ENCODE results near the gene CHORDC1. TPM values are rescaled to one million over a fixed set of nuclear protein-coding genes. Genes with fewer than 3 reads are reported as not detected.

Gene CHORDC1
- 12.1 and 14.0 TPM in 2 replicates for polyA plus RNA-seq (2012; rRNA removed)
- polyA plus RNA-seq (2012; cell fraction: cytosol; rRNA removed) = 16.1 and 18.2 TPM in 2 replicates
- 13.4 and 19.8 TPM in 2 replicates for polyA plus RNA-seq (2012; cell fraction: nucleus; rRNA removed)

DNA sequence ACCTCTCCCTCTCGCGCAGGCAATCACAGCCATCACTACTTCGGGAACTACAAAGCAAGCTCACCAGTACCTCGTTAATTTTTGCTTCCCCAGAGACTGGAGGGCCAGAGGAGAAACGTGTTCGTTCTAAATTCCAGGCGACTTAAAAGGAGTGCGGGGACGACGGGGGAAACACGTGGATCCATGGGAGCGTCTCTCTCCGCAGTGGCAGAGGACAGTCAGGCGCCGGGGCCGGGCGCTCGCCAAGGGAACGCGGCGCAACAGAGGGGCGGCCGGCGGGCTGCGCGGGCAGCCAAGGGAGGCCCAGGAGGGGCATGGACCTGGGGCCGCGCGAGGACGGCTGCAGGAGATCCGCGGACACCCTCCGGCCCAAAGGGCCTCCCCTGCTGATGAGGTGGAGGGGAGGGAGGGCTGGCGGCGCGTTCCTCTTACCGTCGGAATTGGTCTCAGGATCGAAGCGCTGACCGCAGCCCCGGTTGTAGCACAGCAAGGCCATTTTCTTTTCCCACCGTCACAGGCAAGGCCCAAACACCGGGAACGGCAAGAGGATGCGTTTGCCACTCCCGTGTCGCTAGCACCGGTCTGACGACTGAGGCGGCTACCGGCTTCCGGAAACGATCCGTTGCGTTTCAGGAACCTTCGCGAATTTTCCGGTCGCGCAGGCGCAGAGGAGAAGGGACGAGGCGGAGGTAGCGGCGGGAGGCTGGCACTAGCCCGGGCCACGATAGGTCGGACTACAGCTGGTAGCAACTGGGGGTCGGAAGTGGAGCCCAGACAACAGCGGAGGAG, at the start of gene CHORDC1:
Gene CHORDC1, minus strand, starts transcription at position 591 of the 789 bp plus-strand sequence. Its CDS starts 95 bp downstream, at position 496.
- ChIA-PET POLR2A (no interaction called here), CTCF (interaction anchor here (1.3 to 7.4 kb wide), 2 partner anchors 14 to 18 kb away, joined by 3 to 47 read pairs; no protein-coding TSS in a partner anchor)
- Histone ChIP-seq H4K20me1 (ENCODE audit: insufficient read depth) (peaks cover 40% of the 10 kb centered on the region), H3K4me1 (ENCODE audit: control insufficient read depth in 1 of 2, insufficient read depth in 2 of 2, low read depth in 1 of 2, low read length in 1 of 2) (peaks cover 5 to 9% of the 10 kb centered on the region in 2 experiments; a peak in 3 of 4 replicates), H3K79me2 (ENCODE audit: insufficient read depth) (peaks cover 57% of the 10 kb centered on the region), H3K4me3 (ENCODE audit: low read depth in 2 of 2, low read length in 1 of 2) (peak within 1 kb of the TSS; percentile 81 to 96), H3K9ac (peak within 1 kb of the TSS; percentile 83), H3K9me2 (no peaks in the 10 kb centered on the region), H3K27me3 (ENCODE audit: insufficient read depth) (no peaks in the 10 kb centered on the region), H3K36me3 (replicated peaks in 1 of 2; ENCODE audit: control insufficient read depth in 1 of 2, insufficient read depth in 2 of 2, low read length in 1 of 2) (no peaks in the 10 kb centered on the region), H3K4me2 (peak within 1 kb of the TSS; percentile 82), H3K9me3 (no peaks in the 10 kb centered on the region), H3K27ac (ENCODE audit: low read depth in 2 of 2, low read length in 1 of 2) (peak within 1 kb of the TSS; percentile 84 to 85), H2AFZ (ENCODE audit: low read depth) (peak within 1 kb of the TSS; percentile 98), H3F3A (replicated peaks; ENCODE audit: insufficient read depth) (peaks cover 3% of the 10 kb centered on the region)
- peak; percentile 91 for DNase-seq
- WGBS (ENCODE audit: low lambda C conversion rate) = under 1% methylated on average over 27 of the region's 71 CpGs
- peak; percentile 82 for TF ChIP-seq ELF1 (IDR thresholded peaks at IDR 0.05)
- TF ChIP-seq, protein P1, sequence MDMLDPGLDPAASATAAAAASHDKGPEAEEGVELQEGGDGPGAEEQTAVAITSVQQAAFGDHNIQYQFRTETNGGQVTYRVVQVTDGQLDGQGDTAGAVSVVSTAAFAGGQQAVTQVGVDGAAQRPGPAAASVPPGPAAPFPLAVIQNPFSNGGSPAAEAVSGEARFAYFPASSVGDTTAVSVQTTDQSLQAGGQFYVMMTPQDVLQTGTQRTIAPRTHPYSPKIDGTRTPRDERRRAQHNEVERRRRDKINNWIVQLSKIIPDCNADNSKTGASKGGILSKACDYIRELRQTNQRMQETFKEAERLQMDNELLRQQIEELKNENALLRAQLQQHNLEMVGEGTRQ (IDR thresholded peaks at IDR 0.05; ENCODE audit: borderline replicate concordance, low read depth, low read length) = no peak
- TF ChIP-seq, protein P2, sequence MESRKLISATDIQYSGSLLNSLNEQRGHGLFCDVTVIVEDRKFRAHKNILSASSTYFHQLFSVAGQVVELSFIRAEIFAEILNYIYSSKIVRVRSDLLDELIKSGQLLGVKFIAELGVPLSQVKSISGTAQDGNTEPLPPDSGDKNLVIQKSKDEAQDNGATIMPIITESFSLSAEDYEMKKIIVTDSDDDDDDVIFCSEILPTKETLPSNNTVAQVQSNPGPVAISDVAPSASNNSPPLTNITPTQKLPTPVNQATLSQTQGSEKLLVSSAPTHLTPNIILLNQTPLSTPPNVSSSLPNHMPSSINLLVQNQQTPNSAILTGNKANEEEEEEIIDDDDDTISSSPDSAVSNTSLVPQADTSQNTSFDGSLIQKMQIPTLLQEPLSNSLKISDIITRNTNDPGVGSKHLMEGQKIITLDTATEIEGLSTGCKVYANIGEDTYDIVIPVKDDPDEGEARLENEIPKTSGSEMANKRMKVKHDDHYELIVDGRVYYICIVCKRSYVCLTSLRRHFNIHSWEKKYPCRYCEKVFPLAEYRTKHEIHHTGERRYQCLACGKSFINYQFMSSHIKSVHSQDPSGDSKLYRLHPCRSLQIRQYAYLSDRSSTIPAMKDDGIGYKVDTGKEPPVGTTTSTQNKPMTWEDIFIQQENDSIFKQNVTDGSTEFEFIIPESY (IDR thresholded peaks at IDR 0.05; ENCODE audit: borderline replicate concordance, low read depth) = 0 out of 2 replicates have a peak, but pooled peaks have one; percentile 17
- peak; percentile 92 for TF ChIP-seq NRF1 (IDR thresholded peaks at IDR 0.05; ENCODE audit: low read depth, low read length)
- TF ChIP-seq GATA2 (CRISPR knock-in tag; IDR thresholded peaks at IDR 0.05) = no peak
- no peak for TF ChIP-seq JUND (IDR thresholded peaks at IDR 0.05)
- no peak for TF ChIP-seq SIN3A (IDR thresholded peaks at IDR 0.05; ENCODE audit: borderline replicate concordance, low read depth, low read length)
- TF ChIP-seq, protein P3, sequence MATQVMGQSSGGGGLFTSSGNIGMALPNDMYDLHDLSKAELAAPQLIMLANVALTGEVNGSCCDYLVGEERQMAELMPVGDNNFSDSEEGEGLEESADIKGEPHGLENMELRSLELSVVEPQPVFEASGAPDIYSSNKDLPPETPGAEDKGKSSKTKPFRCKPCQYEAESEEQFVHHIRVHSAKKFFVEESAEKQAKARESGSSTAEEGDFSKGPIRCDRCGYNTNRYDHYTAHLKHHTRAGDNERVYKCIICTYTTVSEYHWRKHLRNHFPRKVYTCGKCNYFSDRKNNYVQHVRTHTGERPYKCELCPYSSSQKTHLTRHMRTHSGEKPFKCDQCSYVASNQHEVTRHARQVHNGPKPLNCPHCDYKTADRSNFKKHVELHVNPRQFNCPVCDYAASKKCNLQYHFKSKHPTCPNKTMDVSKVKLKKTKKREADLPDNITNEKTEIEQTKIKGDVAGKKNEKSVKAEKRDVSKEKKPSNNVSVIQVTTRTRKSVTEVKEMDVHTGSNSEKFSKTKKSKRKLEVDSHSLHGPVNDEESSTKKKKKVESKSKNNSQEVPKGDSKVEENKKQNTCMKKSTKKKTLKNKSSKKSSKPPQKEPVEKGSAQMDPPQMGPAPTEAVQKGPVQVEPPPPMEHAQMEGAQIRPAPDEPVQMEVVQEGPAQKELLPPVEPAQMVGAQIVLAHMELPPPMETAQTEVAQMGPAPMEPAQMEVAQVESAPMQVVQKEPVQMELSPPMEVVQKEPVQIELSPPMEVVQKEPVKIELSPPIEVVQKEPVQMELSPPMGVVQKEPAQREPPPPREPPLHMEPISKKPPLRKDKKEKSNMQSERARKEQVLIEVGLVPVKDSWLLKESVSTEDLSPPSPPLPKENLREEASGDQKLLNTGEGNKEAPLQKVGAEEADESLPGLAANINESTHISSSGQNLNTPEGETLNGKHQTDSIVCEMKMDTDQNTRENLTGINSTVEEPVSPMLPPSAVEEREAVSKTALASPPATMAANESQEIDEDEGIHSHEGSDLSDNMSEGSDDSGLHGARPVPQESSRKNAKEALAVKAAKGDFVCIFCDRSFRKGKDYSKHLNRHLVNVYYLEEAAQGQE (IDR thresholded peaks at IDR 0.05; ENCODE audit: low read depth, low read length) = no peak
- no peak for TF ChIP-seq FOSL2 (IDR thresholded peaks at IDR 0.05; ENCODE audit: borderline replicate concordance, low read depth)
- no peak for TF ChIP-seq EZH2phosphoT487 (IDR thresholded peaks at IDR 0.05; ENCODE audit: borderline replicate concordance, low read depth)
- TF ChIP-seq TCF12 (IDR thresholded peaks at IDR 0.05) = no peak
- TF ChIP-seq, protein P4, sequence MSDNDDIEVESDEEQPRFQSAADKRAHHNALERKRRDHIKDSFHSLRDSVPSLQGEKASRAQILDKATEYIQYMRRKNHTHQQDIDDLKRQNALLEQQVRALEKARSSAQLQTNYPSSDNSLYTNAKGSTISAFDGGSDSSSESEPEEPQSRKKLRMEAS (IDR thresholded peaks at IDR 0.05; ENCODE audit: low read depth) = peak; percentile 78
- TF ChIP-seq, protein P5, sequence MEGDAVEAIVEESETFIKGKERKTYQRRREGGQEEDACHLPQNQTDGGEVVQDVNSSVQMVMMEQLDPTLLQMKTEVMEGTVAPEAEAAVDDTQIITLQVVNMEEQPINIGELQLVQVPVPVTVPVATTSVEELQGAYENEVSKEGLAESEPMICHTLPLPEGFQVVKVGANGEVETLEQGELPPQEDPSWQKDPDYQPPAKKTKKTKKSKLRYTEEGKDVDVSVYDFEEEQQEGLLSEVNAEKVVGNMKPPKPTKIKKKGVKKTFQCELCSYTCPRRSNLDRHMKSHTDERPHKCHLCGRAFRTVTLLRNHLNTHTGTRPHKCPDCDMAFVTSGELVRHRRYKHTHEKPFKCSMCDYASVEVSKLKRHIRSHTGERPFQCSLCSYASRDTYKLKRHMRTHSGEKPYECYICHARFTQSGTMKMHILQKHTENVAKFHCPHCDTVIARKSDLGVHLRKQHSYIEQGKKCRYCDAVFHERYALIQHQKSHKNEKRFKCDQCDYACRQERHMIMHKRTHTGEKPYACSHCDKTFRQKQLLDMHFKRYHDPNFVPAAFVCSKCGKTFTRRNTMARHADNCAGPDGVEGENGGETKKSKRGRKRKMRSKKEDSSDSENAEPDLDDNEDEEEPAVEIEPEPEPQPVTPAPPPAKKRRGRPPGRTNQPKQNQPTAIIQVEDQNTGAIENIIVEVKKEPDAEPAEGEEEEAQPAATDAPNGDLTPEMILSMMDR (IDR thresholded peaks at IDR 0.05) = no peak
- 0 out of 2 replicates have a peak, but pooled peaks have one; percentile 44 for TF ChIP-seq YY1 (IDR thresholded peaks at IDR 0.05; ENCODE audit: low read depth)
- TF ChIP-seq GABPA (IDR thresholded peaks at IDR 0.05; ENCODE audit: low read depth) = peak; percentile 82
- TF ChIP-seq FOXM1 (IDR thresholded peaks at IDR 0.05; ENCODE audit: low read depth) = no peak
- TF ChIP-seq RCOR1 (IDR thresholded peaks at IDR 0.05; ENCODE audit: low read length) = no peak
- TF ChIP-seq MXI1 (IDR thresholded peaks at IDR 0.05; ENCODE audit: low read depth, low read length) = peak; percentile 92
- TF ChIP-seq, protein P6, sequence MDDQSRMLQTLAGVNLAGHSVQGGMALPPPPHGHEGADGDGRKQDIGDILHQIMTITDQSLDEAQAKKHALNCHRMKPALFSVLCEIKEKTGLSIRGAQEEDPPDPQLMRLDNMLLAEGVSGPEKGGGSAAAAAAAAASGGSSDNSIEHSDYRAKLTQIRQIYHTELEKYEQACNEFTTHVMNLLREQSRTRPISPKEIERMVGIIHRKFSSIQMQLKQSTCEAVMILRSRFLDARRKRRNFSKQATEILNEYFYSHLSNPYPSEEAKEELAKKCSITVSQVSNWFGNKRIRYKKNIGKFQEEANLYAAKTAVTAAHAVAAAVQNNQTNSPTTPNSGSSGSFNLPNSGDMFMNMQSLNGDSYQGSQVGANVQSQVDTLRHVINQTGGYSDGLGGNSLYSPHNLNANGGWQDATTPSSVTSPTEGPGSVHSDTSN (IDR thresholded peaks at IDR 0.05) = 0 out of 2 replicates have a peak, but pooled peaks have one; percentile 2
- no peak for TF ChIP-seq TEAD4 (IDR thresholded peaks at IDR 0.05; ENCODE audit: borderline replicate concordance, insufficient read depth)
- no peak for TF ChIP-seq MEF2A (IDR thresholded peaks at IDR 0.05; ENCODE audit: borderline replicate concordance, low read depth)
- peak; percentile 83 for TF ChIP-seq POLR2AphosphoS5 (IDR thresholded peaks at IDR 0.05; ENCODE audit: low read depth, low read length)
- TF ChIP-seq TAF1 (IDR thresholded peaks at IDR 0.05; ENCODE audit: borderline replicate concordance, low read depth, low read length) = peak; percentile 84
